Chondrocyte (in vitro differentiated cells): Measurements from ENCODE around the gene UBN1. TPM values are rescaled to one million over a fixed set of nuclear protein-coding genes. Genes with fewer than 3 reads are reported as not detected.

Source experiments
- DNase-seq: peaks from one replicate; pipeline ENCODE4 v3.0.0; 2021; ENCODE audit warnings: mixed read lengths, low spot score
- H3K27ac Mint-ChIP-seq: one replicate; pipeline ENCODE4 v1.8.0; 2021; ENCODE audit warnings: mild to moderate bottlenecking, moderate library complexity, mixed read lengths; ENCODE audit not compliant: unreplicated experiment
- H3K27me3 Mint-ChIP-seq: 2 replicates; pipeline ENCODE4 v1.8.0; 2021; ENCODE audit warnings: low read depth, mixed read lengths
- H3K36me3 Mint-ChIP-seq: 2 replicates; pipeline ENCODE4 v1.8.0; 2021; ENCODE audit warnings: low read depth, mixed read lengths
- H3K4me1 Mint-ChIP-seq: 2 replicates; pipeline ENCODE4 v1.8.0; 2021; ENCODE audit warnings: low read depth, mild to moderate bottlenecking, mixed read lengths
- H3K4me3 Mint-ChIP-seq: one replicate; pipeline ENCODE4 v1.8.0; 2021; ENCODE audit warnings: mild to moderate bottlenecking, moderate library complexity, mixed read lengths; ENCODE audit not compliant: unreplicated experiment
- H3K9me3 Mint-ChIP-seq: 2 replicates; pipeline ENCODE4 v1.8.0; 2021; ENCODE audit warnings: low read depth, mixed read lengths
- CTCF ChIP-seq: fragments of 200-600 bp; sonication (generic); IDR thresholded peaks from 2 replicates; pipeline ENCODE4 v1.5.0; 2021; ENCODE audit warnings: antibody characterized with exemption, mild to moderate bottlenecking, moderate library complexity
- total RNA-seq: library from RNA; stranded (reverse); gene quantifications from 3 replicates; pipeline ENCODE4 v1.2.1, GENCODE V29; 2021

The UBN1 gene
- total RNA-seq, 1 donor from 2014 or later = 40.1 TPM

GRCh38 chr16:4899474-4899846, 52.2 kb downstream of the UBN1 start:
- Mint-ChIP-seq H3K27ac (no peak overlapping the region), H3K9me3 (peaks cover 5% of the 10 kb centered on the region), H3K27me3 (peaks cover 15% of the 10 kb centered on the region), H3K36me3 (no peaks in the 10 kb centered on the region), H3K4me3 (no peak overlapping the region), H3K4me1 (no peaks in the 10 kb centered on the region)
- DNase-seq = no peak
- no peak for TF ChIP-seq CTCF

GRCh38 chr16:4900036-4900435, 52.8 kb downstream of the UBN1 start:
- Mint-ChIP-seq H3K27ac (no peak overlapping the region), H3K4me3 (no peak overlapping the region), H3K9me3 (peaks cover 5% of the 10 kb centered on the region), H3K36me3 (no peaks in the 10 kb centered on the region), H3K27me3 (peaks cover 19% of the 10 kb centered on the region), H3K4me1 (no peaks in the 10 kb centered on the region)
- no peak for DNase-seq
- no peak for TF ChIP-seq CTCF

GRCh38 chr16:4900750-4901149, 53.5 kb downstream of the UBN1 start:
- peaks cover 5% of the 10 kb centered on the region for H3K9me3 Mint-ChIP-seq
- H3K4me3 Mint-ChIP-seq = no peak overlapping the region
- no peak for DNase-seq
- H3K27ac Mint-ChIP-seq = no peak overlapping the region
- no peak for TF ChIP-seq CTCF
- no peaks in the 10 kb centered on the region for H3K36me3 Mint-ChIP-seq
- no peaks in the 10 kb centered on the region for H3K4me1 Mint-ChIP-seq
- H3K27me3 Mint-ChIP-seq = peaks cover 23% of the 10 kb centered on the region

- Mint-ChIP-seq H3K4me3 (no peak overlapping the region), H3K36me3 (no peaks in the 10 kb centered on the region), H3K9me3 (peaks cover 5% of the 10 kb centered on the region), H3K27ac (no peak overlapping the region), H3K4me1 (no peaks in the 10 kb centered on the region), H3K27me3 (peaks cover 23% of the 10 kb centered on the region)
- DNase-seq = no peak
- TF ChIP-seq CTCF = no peak
Observed at GRCh38 chr16:4902038-4902437, 54.8 kb downstream of the UBN1 start.

- TF ChIP-seq CTCF = no peak
- no peaks in the 10 kb centered on the region for H3K4me1 Mint-ChIP-seq
- H3K27ac Mint-ChIP-seq = no peak overlapping the region
- H3K4me3 Mint-ChIP-seq = no peak overlapping the region
- peaks cover 23% of the 10 kb centered on the region for H3K27me3 Mint-ChIP-seq
- H3K9me3 Mint-ChIP-seq = no peaks in the 10 kb centered on the region
- no peaks in the 10 kb centered on the region for H3K36me3 Mint-ChIP-seq
- DNase-seq = no peak
Observed at GRCh38 chr16:4904108-4904941, 57.0 kb downstream of the UBN1 start.
